ENCODE measurements around the gene KCNJ6. TPM values are rescaled to one million over a fixed set of nuclear protein-coding genes. Genes with fewer than 3 reads are reported as not detected.

KCNJ6 gene
- total RNA-seq, 1 donor from 2014 or later: 0.75 TPM

GRCh38 chr21:37753122-37753599, 163.1 kb downstream of the KCNJ6 start:
- Mint-ChIP-seq H3K9me3 (no peaks in the 10 kb centered on the region), H3K4me1 (no peaks in the 10 kb centered on the region), H3K4me3 (no peak overlapping the region), H3K27ac (ENCODE audit: unreplicated experiment) (no peak overlapping the region), H3K36me3 (ENCODE audit: low read depth) (no peaks in the 10 kb centered on the region), H3K27me3 (ENCODE audit: low read depth) (peaks cover 4% of the 10 kb centered on the region)
- DNase-seq (ENCODE audit: low read depth, low spot score): no peak
- no peak for TF ChIP-seq CTCF (conservative IDR thresholded peaks at IDR 0.05)

GRCh38 chr21:37751268-37751975, 164.8 kb downstream of the KCNJ6 start:
- no peak overlapping the region for H3K27ac Mint-ChIP-seq (ENCODE audit: unreplicated experiment)
- H3K4me3 Mint-ChIP-seq: no peak overlapping the region
- H3K36me3 Mint-ChIP-seq (ENCODE audit: low read depth): no peaks in the 10 kb centered on the region
- DNase-seq (ENCODE audit: low read depth, low spot score): no peak
- no peak for TF ChIP-seq CTCF (conservative IDR thresholded peaks at IDR 0.05)
- H3K9me3 Mint-ChIP-seq: no peaks in the 10 kb centered on the region
- no peaks in the 10 kb centered on the region for H3K4me1 Mint-ChIP-seq
- H3K27me3 Mint-ChIP-seq (ENCODE audit: low read depth): peaks cover 4% of the 10 kb centered on the region

- Mint-ChIP-seq H3K9me3 (no peaks in the 10 kb centered on the region), H3K27me3 (ENCODE audit: low read depth) (no peaks in the 10 kb centered on the region), H3K27ac (ENCODE audit: unreplicated experiment) (no peak overlapping the region), H3K4me3 (no peak overlapping the region), H3K36me3 (ENCODE audit: low read depth) (no peaks in the 10 kb centered on the region), H3K4me1 (no peaks in the 10 kb centered on the region)
- TF ChIP-seq CTCF (conservative IDR thresholded peaks at IDR 0.05): no peak
- no peak for DNase-seq (ENCODE audit: low read depth, low spot score)
These were observed 167.1 kb downstream of the KCNJ6 start for GRCh38 chr21:37749132-37749531.

- Mint-ChIP-seq H3K4me1 (no peaks in the 10 kb centered on the region), H3K9me3 (no peaks in the 10 kb centered on the region), H3K27me3 (ENCODE audit: low read depth) (no peaks in the 10 kb centered on the region), H3K36me3 (ENCODE audit: low read depth) (no peaks in the 10 kb centered on the region), H3K4me3 (no peak overlapping the region), H3K27ac (ENCODE audit: unreplicated experiment) (no peak overlapping the region)
- DNase-seq (ENCODE audit: low read depth, low spot score): no peak
- no peak for TF ChIP-seq CTCF (conservative IDR thresholded peaks at IDR 0.05)
These were observed 167.9 kb downstream of the KCNJ6 start for GRCh38 chr21:37748351-37748750.

GRCh38 chr21:37746849-37747248, 169.4 kb downstream of the KCNJ6 start:
- H3K36me3 Mint-ChIP-seq (ENCODE audit: low read depth): no peaks in the 10 kb centered on the region
- no peak overlapping the region for H3K27ac Mint-ChIP-seq (ENCODE audit: unreplicated experiment)
- DNase-seq (ENCODE audit: low read depth, low spot score): no peak
- H3K9me3 Mint-ChIP-seq: no peaks in the 10 kb centered on the region
- no peak overlapping the region for H3K4me3 Mint-ChIP-seq
- peaks cover 3% of the 10 kb centered on the region for H3K27me3 Mint-ChIP-seq (ENCODE audit: low read depth)
- peak; percentile 30 for TF ChIP-seq CTCF (conservative IDR thresholded peaks at IDR 0.05)
- H3K4me1 Mint-ChIP-seq: no peaks in the 10 kb centered on the region

Data from neural crest cell (in vitro differentiated cells).